ENCODE measurements around the gene UFD1.

UFD1 gene

DNA sequence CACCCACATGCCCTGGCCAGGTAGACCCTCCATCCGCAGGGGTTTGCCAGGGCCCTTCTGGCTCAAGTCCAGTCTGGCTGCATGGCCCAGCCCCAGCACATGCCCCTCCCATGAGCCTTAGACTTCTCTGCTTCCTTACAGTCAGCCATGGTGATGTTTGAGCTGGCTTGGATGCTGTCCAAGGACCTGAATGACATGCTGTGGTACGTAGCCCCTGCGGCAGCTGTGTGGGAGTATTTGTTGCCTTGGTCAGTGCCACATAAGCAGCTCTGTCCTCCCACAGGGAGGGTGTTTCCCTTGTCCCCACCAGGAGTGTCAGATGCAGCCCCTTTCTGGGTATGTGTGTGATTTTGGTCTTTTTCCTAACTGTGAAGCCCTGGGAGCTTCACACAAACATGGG, 18.3 kb upstream of the UFD1 start:
- DNase-seq (ENCODE audit: low read depth in 2 of 3, low spot score in 1 of 3) = no peak

DNA sequence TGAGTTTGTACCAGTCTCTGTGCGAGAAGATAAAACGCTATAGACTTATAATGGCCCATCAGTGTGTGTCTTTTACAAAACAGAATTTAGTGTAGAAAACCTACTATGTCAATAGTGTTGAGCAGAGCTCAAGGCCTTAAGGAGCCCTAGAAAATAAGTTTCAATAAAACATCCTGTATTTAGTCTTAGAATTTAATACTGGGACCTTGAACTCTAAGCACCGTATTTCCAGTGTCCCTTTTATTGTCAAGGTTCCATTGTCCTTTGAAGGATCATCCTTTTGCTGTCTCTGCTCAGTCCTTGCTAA, 17.3 kb upstream of the UFD1 start:
- no peak for DNase-seq (ENCODE audit: low read depth in 2 of 3, low spot score in 1 of 3)

DNA sequence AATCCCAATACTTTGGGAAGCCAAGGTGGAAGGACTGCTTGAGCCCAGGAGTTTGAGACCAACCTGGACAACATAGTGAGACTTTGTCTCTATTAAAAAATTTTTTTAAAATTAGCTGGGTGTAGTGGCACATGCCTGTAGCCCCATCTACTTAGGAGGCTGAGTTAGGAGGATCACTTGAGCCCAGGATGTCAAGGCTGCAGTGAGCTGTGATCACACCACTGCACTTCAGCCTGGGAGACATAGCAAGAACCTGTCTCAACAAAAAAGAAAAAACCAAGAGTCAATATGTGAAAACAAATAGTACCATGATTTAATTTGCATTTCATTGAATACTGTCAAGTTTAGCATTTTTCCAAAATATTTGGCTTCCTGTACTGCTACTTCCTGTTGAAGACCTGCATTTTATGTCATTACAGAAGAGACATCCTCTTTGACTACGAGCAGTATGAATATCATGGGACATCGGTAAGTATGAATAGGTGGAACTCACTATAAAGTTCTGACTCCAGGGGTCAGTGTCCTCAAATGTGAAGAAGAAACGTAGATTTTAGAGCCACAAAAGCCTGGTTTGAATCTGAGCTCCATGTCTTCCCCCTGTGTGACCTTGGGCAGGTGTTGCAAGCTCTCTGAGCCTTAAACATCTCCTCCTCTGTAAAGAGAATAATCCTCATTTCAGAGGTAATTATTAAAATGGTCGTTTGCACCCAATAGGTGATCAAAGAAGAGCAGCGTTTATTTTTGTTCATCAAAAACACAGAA, 16.8 kb upstream of the UFD1 start:
- DNase-seq (ENCODE audit: low read depth in 2 of 3, low spot score in 1 of 3) = no peak

DNA sequence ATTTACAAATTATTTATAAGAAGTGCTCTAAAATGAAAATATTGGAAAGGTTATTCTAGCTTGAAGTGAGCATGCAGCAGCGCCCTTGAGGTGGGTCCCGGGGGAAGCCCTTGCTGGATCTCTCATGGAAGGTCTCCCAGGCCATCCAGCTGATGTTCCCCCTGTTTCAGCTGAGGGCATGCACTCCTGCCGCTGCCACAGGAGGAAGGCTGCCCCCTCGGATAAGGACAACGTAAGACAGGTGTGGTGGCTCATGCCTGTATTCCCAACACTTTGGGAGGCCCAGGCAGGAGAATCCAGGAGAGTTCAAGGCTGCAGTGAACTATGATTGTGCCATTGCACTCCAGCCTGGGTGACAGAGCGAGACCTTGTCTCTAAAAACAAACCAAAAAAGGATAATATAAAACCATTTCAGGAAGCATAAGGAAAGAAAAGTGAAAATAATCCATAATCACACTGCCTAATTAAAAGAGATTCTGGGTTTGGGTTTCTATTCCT, 15.7 kb upstream of the UFD1 start:
- DNase-seq (ENCODE audit: low read depth in 2 of 3, low spot score in 1 of 3) = no peak

DNA sequence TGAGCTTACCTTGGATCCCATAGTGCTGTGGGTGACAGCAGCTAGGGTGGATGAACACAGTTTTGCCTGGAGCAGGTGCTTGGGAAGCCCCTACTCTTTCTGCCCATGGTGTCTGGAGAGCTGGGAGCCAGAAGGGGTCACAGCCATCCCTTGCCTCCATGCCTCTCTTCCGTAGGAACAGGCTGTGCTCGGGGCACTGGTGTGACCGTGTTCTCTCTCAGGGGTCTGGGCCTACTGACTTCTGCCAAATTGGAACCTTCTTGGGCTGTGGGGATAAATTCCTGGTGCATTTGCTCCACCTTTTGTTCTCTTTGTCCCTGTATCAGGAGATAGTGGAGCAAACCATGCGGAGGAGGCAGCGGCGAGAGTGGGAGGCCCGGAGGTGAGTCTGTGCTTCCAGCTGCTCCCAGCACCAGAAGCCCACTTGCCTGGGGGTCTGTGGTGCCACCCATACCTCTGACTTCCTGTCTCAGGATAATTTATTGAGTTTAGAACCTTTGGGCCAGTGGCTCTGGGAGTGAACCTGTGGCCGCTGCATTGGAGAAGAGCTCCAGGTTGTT, 15.1 kb upstream of the UFD1 start:
- no peak for DNase-seq (ENCODE audit: low read depth in 2 of 3, low spot score in 1 of 3)

DNA sequence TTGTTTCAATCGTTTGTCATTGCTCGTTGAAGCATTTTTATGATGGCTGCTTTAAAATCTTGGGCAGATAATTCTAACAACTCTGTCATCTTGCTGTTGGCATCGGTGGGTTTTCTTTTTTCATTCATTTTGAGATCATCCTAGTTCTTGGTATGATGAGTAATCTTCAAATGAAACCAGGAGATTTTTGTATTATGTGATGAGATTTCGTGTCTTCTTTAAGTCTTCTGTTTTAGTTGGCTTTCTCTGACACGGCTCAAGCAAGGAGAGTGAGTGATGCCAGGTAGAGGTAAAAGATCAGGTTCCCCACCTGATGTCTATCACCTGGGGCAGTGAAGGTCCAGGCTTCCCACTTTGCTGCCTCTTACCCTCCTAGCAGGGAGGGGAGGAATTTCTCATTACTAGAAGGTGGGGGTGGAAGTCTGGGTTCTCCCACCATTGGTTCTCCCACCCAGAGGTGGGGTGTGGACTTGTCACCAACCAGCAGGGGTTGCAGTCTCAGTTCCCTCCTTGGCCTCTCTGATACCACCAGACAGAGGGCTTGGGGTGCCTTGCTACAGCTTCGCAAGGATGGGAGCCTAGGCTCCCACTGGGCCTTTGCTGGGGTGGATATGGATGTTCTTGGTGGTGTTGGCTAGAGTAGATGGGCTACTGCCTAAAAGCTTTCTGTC, 13.6 kb upstream of the UFD1 start:
- DNase-seq (ENCODE audit: low read depth in 2 of 3, low spot score in 1 of 3) = no peak

DNA sequence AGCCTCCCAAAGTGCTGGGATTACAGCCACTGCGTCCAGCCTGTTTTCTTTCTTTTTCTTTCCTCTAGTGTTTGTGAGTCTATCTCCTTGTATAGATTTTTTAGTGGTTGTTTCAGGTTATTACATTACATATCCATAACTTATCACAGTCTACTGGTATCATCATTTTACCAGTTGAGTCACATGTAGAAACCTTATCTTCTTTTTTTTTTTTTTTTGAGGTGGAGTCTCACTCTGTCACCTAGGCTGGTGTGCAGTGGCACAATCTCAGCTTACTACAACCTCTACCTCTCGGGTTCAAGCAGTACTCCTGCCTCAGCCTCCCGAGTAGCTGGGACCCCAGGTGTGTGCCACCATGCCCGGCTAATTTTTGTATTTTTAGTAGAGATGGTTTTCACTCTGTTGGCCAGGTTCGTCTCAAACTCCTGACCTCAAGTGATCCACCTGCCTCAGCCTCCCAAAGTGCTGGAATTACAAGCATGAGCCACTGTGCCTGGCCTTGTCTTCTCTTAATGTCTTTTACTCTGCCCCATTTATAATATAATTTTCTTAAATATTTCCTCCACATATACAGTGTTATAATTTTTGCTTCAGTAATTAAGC, 11.7 kb upstream of the UFD1 start:
- no peak for DNase-seq (ENCODE audit: low read depth in 2 of 3, low spot score in 1 of 3)

DNA sequence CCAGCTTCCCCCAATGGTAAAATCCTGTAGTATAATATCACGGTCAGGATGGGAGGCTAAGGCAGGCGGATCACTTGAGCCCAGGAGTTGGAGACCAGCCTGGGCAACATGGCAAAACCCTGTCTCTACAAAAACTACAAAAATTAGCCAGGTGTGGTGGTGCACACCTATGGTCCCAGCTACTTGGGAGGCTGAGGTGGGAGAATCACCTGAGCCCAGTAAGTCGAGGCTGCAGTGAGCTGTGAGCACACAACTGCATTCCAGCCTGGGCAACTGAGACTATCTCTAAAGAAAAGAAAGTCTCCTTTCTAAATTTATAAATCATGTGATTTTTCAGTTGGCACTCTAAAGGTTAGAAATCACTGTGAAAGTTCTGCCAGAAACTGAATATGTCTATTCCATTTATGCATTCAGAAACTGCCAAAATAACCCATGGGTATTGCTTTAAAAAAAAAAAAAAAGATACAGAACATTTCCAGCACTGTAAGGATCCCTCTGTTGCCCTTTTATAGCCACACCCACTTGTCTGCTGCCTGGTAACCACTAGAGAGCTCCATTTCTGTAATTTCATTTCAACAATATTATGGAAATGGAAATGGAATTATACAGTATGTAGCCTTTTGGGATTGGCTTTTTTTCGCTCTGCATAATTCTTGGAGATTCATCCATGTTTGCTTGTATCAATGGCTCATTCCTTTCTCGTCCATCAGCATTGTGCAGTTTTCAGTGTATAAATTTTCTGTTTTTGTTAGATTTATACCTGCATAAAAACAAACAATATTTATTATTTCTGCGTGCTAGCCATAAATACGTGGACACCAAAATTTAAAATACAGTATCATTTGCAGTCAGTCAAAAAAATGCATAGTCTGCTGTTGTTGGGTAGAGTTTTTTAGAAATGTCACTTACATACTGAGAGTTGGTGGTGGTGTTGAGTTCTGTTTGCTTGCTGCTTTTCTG, 10.2 kb upstream of the UFD1 start:
- DNase-seq (ENCODE audit: low read depth in 2 of 3, low spot score in 1 of 3) = no peak

DNA sequence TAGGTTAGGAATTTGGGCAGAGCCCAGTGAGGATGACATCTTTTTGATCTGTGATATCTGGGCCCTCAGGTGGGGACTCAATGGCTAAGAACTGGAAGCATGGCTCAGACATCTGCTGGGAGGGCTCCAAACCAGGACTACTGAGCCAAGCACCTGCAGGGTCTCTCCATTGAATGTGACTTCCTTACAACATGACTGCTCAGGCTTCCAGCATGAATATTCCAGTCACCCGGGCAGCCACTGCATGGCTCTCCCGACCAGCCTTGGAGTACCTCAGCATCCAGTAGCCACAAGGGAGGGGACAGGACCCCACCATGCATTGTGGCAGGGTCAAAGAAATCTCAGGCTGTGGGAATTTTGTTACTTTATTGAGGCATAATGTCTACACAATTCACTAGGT, 9.3 kb upstream of the UFD1 start:
- DNase-seq (ENCODE audit: low read depth in 2 of 3, low spot score in 1 of 3) = no peak

DNA sequence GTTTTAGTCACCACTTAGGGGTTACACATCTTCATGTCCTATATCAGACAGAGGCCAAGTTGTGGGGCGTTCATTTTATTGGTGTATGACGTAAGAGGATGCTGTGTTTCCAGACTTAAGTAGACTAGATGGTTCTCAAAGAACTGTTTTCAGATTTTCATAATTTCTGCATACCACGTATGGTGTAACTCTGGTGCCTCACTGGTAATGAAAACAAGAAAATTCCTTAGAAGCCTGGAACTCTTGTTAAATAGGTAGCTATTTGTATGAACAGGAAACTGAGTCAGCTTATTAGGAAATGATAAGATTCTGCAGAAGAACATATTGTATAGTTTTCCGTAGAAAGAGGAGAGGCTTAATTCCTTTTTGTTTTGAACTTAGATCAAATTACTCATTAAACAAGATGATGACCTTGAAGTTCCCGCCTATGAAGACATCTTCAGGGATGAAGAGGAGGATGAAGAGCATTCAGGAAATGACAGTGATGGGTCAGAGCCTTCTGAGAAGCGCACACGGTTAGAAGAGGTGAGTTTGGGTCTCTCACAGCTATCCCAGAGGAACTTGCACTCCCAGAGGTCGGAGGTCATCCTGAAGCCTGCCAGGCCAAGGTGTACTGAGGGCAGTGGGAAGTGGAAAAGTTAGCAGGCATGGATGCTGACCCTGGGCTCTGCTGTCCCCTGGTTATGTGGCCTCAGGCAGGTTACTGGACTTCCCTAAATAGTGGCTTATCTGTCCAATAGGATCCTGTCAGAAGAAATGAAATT, 4.7 kb upstream of the UFD1 start:
- DNase-seq (ENCODE audit: low read depth in 2 of 3, low spot score in 1 of 3) = no peak

DNA sequence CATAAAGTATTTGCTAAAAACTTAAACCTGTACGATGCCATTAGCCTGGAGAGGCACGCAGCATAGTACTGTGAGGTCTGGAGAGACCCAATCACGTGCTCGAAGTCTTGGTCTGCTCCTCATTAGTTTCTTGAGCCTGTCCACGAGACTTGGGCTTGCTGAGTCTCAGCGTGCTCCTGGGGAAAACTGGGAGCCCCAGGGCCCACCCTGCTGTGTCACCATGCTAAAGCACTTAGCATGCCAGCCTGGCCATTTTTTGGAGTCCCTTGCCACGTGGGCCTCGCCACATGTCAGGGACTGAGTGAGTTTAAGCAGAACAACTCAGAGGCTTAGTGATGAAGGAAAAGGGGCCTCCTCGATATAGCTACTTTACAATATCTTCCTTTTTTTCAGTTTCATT, 3.3 kb upstream of the UFD1 start:
- no peak for DNase-seq (ENCODE audit: low read depth in 2 of 3, low spot score in 1 of 3)

DNA sequence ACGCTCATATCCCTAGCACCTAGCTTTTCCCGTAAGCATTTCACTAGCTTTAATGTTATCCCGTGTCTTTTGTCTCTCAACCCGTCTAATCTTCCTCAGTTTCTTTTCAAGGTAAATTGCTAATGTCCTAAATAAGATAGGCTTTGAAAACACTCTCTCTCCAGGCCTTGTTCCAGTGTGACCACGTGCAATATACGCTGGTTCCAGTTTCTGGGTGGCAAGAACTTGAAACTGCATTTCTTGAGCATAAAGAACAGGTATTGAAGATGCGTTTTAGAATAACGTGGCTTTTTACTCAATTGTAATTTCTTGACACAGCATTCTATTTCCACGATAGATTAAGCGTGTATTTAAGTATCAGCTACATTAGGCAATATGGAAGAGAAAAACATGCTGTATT, 1.8 kb upstream of the UFD1 start:
- no peak for DNase-seq (ENCODE audit: low read depth in 2 of 3, low spot score in 1 of 3)

DNA sequence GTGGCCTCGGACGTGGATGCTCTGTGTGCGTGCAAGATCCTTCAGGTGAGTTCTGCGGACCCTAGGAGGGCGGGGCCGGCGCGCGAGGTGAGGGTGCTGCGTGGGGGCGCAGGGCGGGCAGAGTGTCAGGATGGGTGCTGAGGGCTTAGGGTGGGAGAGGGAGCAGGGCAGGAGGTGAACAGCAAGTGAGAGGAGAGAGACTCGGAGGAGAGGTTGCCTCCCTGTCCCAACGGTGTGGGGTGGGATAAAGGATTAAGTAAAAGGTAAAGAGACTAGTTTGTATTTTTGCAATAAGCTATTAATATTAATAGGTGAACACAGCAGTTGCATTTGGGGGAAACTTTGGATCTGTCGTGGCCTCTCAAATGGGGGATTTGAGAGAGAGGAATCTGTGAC, 1.2 kb upstream of the UFD1 start:
- no peak for DNase-seq (ENCODE audit: low read depth in 2 of 3, low spot score in 1 of 3)

DNA sequence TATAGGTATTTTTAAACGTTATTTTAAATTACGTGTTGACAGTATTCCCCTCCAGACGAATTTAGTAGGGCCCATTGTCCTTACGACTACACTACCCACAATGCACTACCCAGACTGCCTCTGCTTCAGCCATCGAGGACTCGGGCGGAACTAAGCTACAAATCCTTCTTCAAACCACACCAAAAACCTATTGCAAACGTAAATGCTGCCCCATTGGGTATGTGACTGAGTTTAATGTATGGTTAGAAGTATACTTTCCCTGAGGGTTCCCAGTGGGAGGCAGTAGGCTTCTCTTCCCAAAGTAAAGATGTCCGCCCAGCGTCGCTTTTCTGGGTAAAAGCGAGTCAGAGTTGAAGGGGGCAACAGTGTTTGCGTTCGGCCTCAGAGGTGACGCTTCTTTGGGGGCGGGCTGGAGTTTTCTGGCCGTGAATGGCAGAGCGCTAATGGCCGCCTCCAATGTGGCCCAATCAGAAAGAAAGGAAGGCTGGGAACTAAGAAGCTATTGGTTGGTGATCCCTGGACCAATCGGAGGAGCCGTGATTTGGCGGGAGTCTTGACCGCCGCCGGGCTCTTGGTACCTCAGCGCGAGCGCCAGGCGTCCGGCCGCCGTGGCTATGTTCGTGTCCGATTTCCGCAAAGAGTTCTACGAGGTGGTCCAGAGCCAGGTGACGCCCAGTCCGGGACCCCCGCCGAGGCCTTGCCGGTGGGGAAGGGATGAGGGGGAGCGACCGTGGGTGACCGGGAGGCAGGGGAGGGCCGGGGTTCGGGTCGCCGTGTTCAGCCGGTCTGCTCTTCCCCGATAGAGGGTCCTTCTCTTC, 571 bp upstream of the UFD1 start, which contains the start of gene CDC45:
TSS of gene CDC45 (plus strand) at position 566 of the 818 bp plus-strand sequence. CDS start at position 615, 49 bp downstream.
- DNase-seq (ENCODE audit: low read depth in 2 of 3, low spot score in 1 of 3) = peak; percentile 87 to 90 (median 90)

DNA sequence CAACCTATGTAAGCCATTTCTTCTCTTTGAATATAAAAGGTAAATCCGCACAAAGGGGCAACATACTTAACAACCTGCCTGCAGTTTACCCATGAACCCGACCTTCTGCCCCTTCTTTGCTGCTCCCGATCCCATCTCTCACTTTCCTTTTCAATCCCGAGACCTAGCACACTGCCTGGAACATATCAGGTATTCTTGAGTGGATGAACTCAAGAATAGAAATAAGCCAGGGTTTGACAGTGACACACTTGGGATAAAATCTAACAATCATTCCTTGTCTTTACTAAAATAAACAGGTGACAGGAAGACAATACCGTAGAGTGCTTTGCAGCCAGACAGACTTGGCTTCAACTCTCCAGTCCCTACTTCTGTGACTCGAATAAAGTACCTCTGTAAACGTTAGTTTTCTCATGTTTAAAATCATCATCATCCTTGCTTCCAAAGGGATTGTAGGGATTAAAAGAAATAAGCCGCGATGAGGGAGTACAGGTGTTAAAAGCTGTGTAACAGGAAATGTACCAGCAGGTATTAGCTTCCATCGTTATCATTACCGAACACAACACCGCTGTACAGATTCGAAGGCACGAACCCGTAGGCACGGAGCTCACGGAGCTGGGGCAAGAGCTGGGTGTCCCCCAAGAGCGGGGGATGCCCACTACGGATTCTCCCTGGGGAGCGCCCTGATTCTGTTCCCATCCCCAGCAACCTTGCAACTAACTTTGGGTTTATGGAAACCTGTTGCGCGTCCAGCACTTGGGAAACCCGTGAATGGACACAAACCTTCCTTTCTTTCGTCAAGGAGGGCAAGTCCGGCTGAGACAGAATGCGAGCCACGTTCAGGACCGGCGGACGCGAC, 720 bp downstream of the UFD1 start:
- no peak for DNase-seq (ENCODE audit: low read depth in 2 of 3, low spot score in 1 of 3)

DNA sequence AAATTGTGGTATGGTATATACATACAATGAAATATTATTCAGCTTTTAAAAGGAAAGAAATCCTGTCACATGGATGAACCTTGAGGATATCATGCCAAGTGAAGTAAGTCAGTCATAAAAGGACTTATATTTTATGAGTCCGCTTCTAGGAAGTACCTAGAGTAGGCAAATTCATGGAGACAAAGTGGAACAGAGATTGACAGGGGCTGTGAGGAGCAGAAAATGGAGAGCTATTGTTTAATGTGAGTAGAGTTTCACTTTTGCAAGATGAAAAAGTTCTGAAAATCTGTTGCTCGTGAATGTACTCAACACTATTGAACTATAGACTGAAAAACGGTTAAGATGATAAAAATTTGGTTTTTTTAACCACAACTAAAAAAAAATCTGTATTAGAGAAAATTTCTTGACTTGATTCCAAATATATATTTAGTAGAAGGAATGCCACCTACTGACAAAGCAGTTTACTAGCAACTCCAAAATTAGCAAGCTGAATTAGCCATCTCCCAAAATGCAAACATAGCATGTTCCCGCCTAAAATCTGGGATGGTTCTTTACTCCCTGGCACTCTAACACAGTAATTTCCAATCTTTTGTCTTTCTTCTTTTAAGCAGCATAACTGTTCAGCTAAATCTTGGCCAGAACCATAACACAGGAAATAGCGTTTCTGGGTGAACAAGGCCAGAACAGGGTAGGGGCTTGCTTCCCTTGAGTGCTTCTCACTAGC, 1.5 kb downstream of the UFD1 start:
- no peak for DNase-seq (ENCODE audit: low read depth in 2 of 3, low spot score in 1 of 3)

DNA sequence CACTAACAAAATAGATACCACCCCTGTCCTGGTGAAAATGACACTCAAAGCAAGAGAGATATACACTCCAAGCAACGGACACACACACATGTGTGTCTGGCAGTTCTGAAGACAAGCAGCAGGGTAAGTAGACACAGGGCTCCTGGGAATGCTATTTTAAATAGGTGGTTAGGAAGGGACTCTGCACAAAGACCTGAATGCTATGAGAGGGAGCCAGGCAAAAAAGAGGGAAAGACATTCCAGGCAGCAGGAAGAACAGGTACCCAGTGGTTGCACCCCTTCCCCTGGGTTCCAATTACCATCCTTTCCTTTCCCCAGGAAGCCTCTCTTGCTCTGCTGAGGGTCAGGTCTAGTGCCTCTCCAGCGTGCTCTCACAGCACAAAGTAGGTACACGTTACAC, 3.0 kb downstream of the UFD1 start:
- no peak for DNase-seq (ENCODE audit: low read depth in 2 of 3, low spot score in 1 of 3)

DNA sequence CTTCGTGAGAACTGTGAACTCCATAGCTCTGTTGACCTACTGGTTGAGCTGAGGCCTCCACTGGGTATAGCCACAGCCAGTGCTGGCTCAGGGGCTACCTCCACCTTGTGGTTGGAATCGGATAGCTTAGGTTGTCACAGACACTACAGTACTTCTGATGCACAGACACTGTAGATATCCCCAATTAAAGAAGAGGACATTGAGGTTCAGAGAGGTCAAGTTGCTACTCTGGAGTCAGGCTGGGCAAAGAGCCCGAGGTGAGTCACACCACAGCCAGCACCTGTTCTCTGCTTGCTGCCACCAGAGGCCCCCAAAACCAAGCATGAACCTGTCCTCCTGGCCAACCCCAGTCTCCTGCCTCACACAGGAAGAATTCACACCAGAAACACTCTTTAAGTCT, 5.4 kb downstream of the UFD1 start:
- no peak for DNase-seq (ENCODE audit: low read depth in 2 of 3, low spot score in 1 of 3)

Measured in stimulated activated CD4-positive, alpha-beta T cell treated with anti-CD3 and anti-CD28 coated beads, Interleukin-12 subunit alpha, Interleukin-12 subunit beta, amount 100 ng/mL, for 48 hours (primary cell).